HG03558 (cell line): ENCODE results near the gene FAM180A.

ENCODE experiments used
- ATAC-seq: cut with Tn5 transposase; IDR thresholded peaks from one replicate; pipeline ENCODE4 v1.9.1; 2021; ENCODE audit warnings: moderate number of reproducible peaks; ENCODE audit not compliant: unreplicated experiment; ENCODE audit errors: extremely low read depth

The FAM180A gene

DNA sequence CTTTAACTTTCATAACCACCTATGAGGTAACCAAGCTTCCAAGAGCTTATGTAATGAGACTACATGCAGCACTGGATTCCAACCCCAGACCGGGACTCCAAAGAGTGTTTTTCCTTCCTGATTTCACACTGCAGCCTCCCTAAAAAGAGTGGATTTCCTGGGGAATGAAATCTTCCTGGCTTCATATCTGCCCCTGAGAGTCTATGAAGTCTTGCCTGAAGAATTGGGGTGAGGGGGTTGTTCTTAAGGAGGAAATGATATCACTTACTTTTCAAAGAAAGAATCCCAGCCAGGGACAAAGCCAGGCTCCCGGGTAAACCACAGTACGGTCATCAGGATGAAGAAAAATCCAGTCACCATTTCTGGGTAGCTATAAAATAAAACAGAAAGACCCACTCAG is 56.6 kb downstream of the FAM180A start:
- ATAC-seq: no peak

- ATAC-seq: no peak
Observed at GRCh38 chr7:135690566-135690965, 58.0 kb downstream of the FAM180A start.

DNA sequence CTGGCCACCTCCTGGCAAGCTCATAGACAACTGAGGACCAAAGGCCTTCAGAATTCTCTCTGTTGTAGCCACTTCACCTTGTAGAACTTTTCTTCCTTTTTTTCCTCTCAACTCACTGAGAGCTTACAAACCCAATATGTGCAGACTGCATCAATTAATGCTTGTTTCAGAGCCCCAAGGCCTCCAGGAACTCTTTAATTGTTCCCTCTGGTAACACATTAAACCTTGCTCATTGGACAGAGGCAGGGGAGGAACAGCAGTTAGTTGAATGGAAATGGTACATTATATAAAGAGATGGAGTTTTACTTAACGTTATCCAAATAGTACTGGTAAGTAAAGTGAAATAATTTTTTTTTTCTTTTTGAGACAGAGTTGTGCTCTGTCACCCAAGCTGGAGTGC is 61.1 kb downstream of the FAM180A start:
- no peak for ATAC-seq

GRCh38 chr7:135685306-135686084 is 63.1 kb downstream of the FAM180A start:
- ATAC-seq: no peak

- ATAC-seq: no peak
Observed at GRCh38 chr7:135684699-135685098, 63.9 kb downstream of the FAM180A start.

GRCh38 chr7:135684136-135684535 is 64.5 kb downstream of the FAM180A start:
- ATAC-seq: no peak

DNA sequence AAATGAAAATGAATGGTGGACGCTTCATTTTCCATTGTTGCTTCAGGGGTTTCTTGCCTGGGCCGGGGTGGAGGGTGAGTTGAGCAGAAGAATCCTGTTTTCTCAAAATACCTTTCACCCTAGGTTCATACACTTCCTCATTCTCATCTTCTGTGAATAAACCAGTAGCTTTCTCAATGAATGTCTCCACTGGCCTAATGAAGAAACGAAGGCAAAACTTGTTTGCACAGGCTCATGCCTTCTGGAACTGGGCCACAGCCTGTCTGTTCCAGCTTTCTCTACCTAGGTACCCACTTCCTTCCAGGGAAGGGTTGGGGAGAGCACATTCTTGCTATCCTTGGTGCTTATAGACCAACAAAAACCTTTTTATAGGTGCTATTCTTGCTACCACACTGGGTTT is 65.0 kb downstream of the FAM180A start:
- ATAC-seq: no peak

DNA sequence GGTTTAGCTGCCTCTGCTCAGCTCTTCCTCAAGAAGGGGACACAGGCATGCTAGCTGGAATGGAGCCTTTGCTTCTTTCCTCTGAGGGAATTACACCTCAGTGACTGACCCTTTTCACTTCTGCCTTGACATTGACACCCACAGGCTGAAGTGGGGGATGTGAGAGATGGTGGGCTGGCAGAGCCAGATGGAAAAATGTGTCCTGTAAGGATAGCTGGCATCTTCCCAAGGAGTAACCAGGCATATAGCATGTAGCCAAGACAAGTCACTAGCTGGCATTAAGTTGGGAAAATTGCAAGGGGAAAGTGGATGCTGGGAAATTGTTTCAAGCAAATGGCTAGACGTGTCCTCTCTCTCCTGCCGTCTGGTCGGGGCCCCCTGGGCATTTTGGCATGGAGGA is 66.4 kb downstream of the FAM180A start:
- ATAC-seq: no peak

GRCh38 chr7:135681762-135682161 is 66.9 kb downstream of the FAM180A start:
- no peak for ATAC-seq
